Esophagus squamous epithelium (tissue), 5 donors: Measurements from ENCODE around the gene BMERB1. TPM values are rescaled to one million over a fixed set of nuclear protein-coding genes. Genes with fewer than 3 reads are reported as not detected.
"Not testable (repeated sequence)": the region's sequence is repeated elsewhere in the genome, so short reads cannot be mapped to it uniquely, and the experiment has no call there.

ENCODE experiments used
- DNase-seq: peaks from one replicate; lab custom pipeline; 2025; lab: John Stamatoyannopoulos, UW
- H3K27ac ChIP-seq, 4 donors: fragments of 200-600 bp; sonication (generic); one replicate each; pipeline ENCODE4 v1.5.1; 2016 to 2019; ENCODE audit warnings: mild to moderate bottlenecking in 1 of 4
- H3K27me3 ChIP-seq, 4 donors: fragments of 200-600 bp; sonication (generic); 1 replicate in 3 of 4; 2 replicates in 1 of 4; pipeline versions ENCODE4 v1.5.1 to v1.6.0; 2017 to 2021; ENCODE audit warnings: antibody characterized with exemption in 1 of 4
- H3K36me3 ChIP-seq, 3 donors: fragments of 200-600 bp; sonication (generic); one replicate each; pipeline ENCODE4 v1.5.1; 2016 to 2019
- H3K4me1 ChIP-seq, 3 donors: fragments of 200-600 bp; sonication (generic); one replicate each; pipeline ENCODE4 v1.5.1; 2017 to 2019
- H3K4me3 ChIP-seq, 4 donors: fragments of 200-600 bp; sonication (generic); 1 replicate in 3 of 4; 2 replicates in 1 of 4; pipeline ENCODE4 v1.5.1; 2016 to 2019; ENCODE audit warnings: mild to moderate bottlenecking in 2 of 4, moderate library complexity in 1 of 4
- H3K9me3 ChIP-seq, 3 donors: fragments of 200-600 bp; sonication (generic); one replicate each; pipeline ENCODE4 v1.5.1; 2016 to 2019
- POLR2A ChIP-seq, 4 donors: fragments of 450-650 bp; IDR thresholded peaks; one replicate each; pipeline ENCODE4 v1.6.1; 2017; ENCODE audit warnings: antibody characterized with exemption in 4 of 4, mild to moderate bottlenecking in 4 of 4, moderate library complexity in 3 of 4
- WGBS, 2 donors: methylation state at CpG; one replicate each; pipeline ENCODE4 v1.1.5; 2018; 5-methylcytosine and 5-hydroxymethylcytosine counted together
- intact Hi-C: fragments of 100-400 bp; cut with DNase I; formaldehyde crosslinking; loops from one replicate; pipeline ENCODE4 v1.15.0; 2022
- total RNA-seq, 4 donors: library from RNA; depleted of rRNA; stranded (reverse); fragments of >200 nt; gene quantifications; one replicate each; pipeline ENCODE4 v1.1.0, GENCODE V29; 2016
- TF ChIP-seq, protein P1 (sequence below), 6 experiments: fragments of 450-650 bp in 4 of 6; fragments of 200-600 bp in 2 of 6; sonication (generic) in 2 of 6; IDR thresholded peaks; one replicate each; pipeline ENCODE4 v1.5.1; 2016 to 2019; ENCODE audit warnings: antibody characterized with exemption in 6 of 6, mild to moderate bottlenecking in 4 of 6, moderate library complexity in 4 of 6
- donor health status: DM: yes; HTN: yes; CAD: no.

BMERB1 gene
- total RNA-seq, 4 donors from 2014 or later: 3.4 to 38.1 (median 14.9) TPM

DNA sequence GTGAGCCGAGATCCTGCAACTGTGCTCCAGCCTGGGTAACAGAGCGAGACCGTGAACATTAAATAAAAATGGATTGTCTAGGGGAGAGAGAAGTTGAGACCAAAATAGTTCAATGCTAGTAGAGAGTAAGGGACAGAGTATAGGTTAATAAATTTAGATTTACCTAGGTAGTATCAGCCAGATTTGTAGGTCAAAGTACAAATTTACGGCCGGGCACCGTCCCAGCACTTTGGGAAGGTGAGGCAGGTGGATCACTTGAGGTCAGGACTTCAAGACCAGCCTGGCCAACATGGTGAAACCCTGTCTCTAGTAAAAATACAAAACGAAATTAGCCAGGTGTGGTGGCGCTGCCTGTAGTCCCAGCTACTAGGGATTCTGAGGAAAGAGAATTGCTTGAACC is 12.2 kb upstream of the BMERB1 start:
- no peak for DNase-seq
- no peak overlapping the region for H3K27ac ChIP-seq
- no peaks in the 10 kb centered on the region for H3K9me3 ChIP-seq
- intact Hi-C loops: loop anchor here (10.0 kb wide), 1 partner anchor 73 kb away; no protein-coding TSS in a partner anchor
- H3K27me3 ChIP-seq: no peaks in the 10 kb centered on the region
- no peaks in the 10 kb centered on the region for H3K36me3 ChIP-seq
- no peak overlapping the region for H3K4me3 ChIP-seq
- no peak for TF ChIP-seq POLR2A (IDR thresholded peaks at IDR 0.05)
- TF ChIP-seq, protein P1, sequence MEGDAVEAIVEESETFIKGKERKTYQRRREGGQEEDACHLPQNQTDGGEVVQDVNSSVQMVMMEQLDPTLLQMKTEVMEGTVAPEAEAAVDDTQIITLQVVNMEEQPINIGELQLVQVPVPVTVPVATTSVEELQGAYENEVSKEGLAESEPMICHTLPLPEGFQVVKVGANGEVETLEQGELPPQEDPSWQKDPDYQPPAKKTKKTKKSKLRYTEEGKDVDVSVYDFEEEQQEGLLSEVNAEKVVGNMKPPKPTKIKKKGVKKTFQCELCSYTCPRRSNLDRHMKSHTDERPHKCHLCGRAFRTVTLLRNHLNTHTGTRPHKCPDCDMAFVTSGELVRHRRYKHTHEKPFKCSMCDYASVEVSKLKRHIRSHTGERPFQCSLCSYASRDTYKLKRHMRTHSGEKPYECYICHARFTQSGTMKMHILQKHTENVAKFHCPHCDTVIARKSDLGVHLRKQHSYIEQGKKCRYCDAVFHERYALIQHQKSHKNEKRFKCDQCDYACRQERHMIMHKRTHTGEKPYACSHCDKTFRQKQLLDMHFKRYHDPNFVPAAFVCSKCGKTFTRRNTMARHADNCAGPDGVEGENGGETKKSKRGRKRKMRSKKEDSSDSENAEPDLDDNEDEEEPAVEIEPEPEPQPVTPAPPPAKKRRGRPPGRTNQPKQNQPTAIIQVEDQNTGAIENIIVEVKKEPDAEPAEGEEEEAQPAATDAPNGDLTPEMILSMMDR (IDR thresholded peaks at IDR 0.05): no peak
- WGBS, 2 donors: 83 to 92% methylated on average over 8 of the region's 8 CpGs
- no peaks in the 10 kb centered on the region for H3K4me1 ChIP-seq

GRCh38 chr16:15425861-15426260 is 8.5 kb upstream of the BMERB1 start:
- 82% methylated on average over 6 of the region's 6 CpGs for WGBS, 2 donors
- intact Hi-C loops: loop anchor here (10.0 kb wide), 1 partner anchor 69 kb away; no protein-coding TSS in a partner anchor
- H3K4me1 ChIP-seq: peaks cover 0 to 5% (median 0%) of the 10 kb centered on the region in 3 donors
- H3K4me3 ChIP-seq: no peak overlapping the region
- H3K9me3 ChIP-seq: no peaks in the 10 kb centered on the region
- no peak for TF ChIP-seq POLR2A (IDR thresholded peaks at IDR 0.05)
- TF ChIP-seq, protein P1 (IDR thresholded peaks at IDR 0.05): no peak
- no peaks in the 10 kb centered on the region for H3K27me3 ChIP-seq
- H3K36me3 ChIP-seq: no peaks in the 10 kb centered on the region
- DNase-seq: no peak
- no peak overlapping the region for H3K27ac ChIP-seq

DNA sequence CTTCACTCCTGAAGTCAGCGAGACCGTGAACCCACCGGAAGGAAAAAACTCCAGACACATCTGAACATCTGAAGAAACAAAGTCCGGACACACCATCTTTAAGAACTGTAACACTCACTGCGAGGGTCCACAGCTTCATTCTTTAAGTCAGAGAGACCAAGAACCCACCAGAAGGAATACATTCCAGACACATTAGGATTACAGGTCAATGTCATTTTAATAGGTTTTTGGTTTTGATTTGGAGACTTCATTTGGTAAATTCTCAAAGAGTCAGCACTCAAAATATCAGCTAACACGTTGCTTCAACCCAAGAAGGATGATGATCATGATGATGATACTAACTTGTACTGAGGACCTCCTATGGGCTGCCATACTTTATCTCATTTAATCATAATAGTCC is 7.6 kb upstream of the BMERB1 start:
- Histone ChIP-seq H3K4me3 (no peak overlapping the region), H3K4me1 (peaks cover 0 to 5% (median 0%) of the 10 kb centered on the region in 3 donors), H3K36me3 (no peaks in the 10 kb centered on the region), H3K27me3 (no peaks in the 10 kb centered on the region), H3K27ac (no peak overlapping the region), H3K9me3 (no peaks in the 10 kb centered on the region)
- TF ChIP-seq POLR2A (IDR thresholded peaks at IDR 0.05): no peak
- TF ChIP-seq, protein P1 (IDR thresholded peaks at IDR 0.05): no peak
- WGBS, 2 donors: 69 to 70% methylated on average over 5 to 6 of the region's 6 CpGs
- intact Hi-C loops: loop anchor here (10.0 kb wide), 1 partner anchor 68 kb away; no protein-coding TSS in a partner anchor
- no peak for DNase-seq

GRCh38 chr16:15427648-15428239 is 6.6 kb upstream of the BMERB1 start:
- Histone ChIP-seq H3K9me3 (no peaks in the 10 kb centered on the region), H3K27ac (peak overlapping the region in 3 of 4 donors; percentile 13 to 76 (median 30)), H3K27me3 (no peaks in the 10 kb centered on the region), H3K36me3 (no peaks in the 10 kb centered on the region), H3K4me3 (peak overlapping the region in 2 of 4 donors; percentile 16 to 41), H3K4me1 (peaks cover 0 to 5% (median 0%) of the 10 kb centered on the region in 3 donors)
- no peak for TF ChIP-seq POLR2A (IDR thresholded peaks at IDR 0.05)
- TF ChIP-seq, protein P1 (IDR thresholded peaks at IDR 0.05): peak; percentile 35 to 67 (median 64)
- intact Hi-C loops: loop anchor here (10.0 kb wide), 1 partner anchor 67 kb away; no protein-coding TSS in a partner anchor
- 1% methylated on average over 4 to 5 of the region's 8 CpGs for WGBS, 2 donors
- no peak for DNase-seq

GRCh38 chr16:15430884-15431283 is 3.5 kb upstream of the BMERB1 start:
- H3K4me3 ChIP-seq, H3K9me3 ChIP-seq, intact Hi-C loops, DNase-seq, H3K36me3 ChIP-seq, H3K27ac ChIP-seq: not testable (repeated sequence)
- Histone ChIP-seq H3K4me1 (peaks cover 4 to 26% (median 11%) of the 10 kb centered on the region in 3 donors), H3K27me3 (peaks cover 0 to 27% (median 3%) of the 10 kb centered on the region in 4 donors)
- WGBS, 2 donors: 71 to 72% methylated on average over 11 of the region's 11 CpGs
